Prostate gland (tissue), 2 donors: ENCODE measurements around the gene MOB3A.

Experiments
- POLR2A ChIP-seq: fragments of 450-650 bp; IDR thresholded peaks from one replicate; pipeline ENCODE4 v1.6.1; 2016; ENCODE audit warnings: antibody characterized with exemption, mild to moderate bottlenecking
- POLR2AphosphoS5 ChIP-seq: sonication (generic); formaldehyde crosslinking; IDR thresholded peaks from one replicate; pipeline ENCODE4 v1.6.1; 2017; ENCODE audit warnings: antibody characterized with exemption
- TF ChIP-seq, protein P1 (sequence below), 4 experiments: fragments of 200-600 bp in 2 of 4; fragments of 450-650 bp in 2 of 4; sonication (generic) in 2 of 4; IDR thresholded peaks; 1 replicate in 3 of 4; 2 replicates in 1 of 4; pipeline ENCODE4 v1.5.1; 2016 to 2019; ENCODE audit warnings: antibody characterized with exemption in 4 of 4, mild to moderate bottlenecking in 2 of 4, moderate library complexity in 2 of 4

DNA sequence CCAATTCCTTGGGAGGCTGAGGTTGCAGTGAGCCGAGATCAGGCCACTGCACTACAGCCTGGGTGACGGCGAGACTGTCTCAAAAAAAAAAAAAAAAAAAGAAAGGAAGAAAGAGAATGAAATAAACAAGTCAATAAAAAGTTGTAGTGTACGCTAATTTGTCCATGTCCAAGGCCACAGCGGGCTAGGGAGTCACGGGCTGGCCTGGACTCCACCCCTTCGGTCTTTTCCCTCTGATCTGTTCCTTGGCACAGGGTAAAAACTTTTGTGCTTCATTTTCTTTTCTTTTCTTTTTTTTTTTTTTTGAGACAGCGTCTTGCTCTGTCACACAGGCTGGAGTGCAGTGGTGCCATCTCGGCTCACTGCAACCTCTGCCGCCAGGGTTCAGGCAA is 25.7 kb downstream of the MOB3A start:
- TF ChIP-seq POLR2AphosphoS5 (peak; percentile 33), POLR2A (no peak)
- TF ChIP-seq, protein P1, sequence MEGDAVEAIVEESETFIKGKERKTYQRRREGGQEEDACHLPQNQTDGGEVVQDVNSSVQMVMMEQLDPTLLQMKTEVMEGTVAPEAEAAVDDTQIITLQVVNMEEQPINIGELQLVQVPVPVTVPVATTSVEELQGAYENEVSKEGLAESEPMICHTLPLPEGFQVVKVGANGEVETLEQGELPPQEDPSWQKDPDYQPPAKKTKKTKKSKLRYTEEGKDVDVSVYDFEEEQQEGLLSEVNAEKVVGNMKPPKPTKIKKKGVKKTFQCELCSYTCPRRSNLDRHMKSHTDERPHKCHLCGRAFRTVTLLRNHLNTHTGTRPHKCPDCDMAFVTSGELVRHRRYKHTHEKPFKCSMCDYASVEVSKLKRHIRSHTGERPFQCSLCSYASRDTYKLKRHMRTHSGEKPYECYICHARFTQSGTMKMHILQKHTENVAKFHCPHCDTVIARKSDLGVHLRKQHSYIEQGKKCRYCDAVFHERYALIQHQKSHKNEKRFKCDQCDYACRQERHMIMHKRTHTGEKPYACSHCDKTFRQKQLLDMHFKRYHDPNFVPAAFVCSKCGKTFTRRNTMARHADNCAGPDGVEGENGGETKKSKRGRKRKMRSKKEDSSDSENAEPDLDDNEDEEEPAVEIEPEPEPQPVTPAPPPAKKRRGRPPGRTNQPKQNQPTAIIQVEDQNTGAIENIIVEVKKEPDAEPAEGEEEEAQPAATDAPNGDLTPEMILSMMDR (IDR thresholded peaks at IDR 0.05), result no peak
